Urinary bladder (tissue), 4 donors: ENCODE data around the gene FEZF2. TPM values are rescaled to one million over a fixed set of nuclear protein-coding genes. Genes with fewer than 3 reads are reported as not detected.

Source experiments
- DNase-seq: peaks from one replicate; pipeline ENCODE4 v3.0.0-alpha.2; 2015; ENCODE audit errors: extremely low spot score
- H3K27ac ChIP-seq: one replicate; pipeline ENCODE4 v1.5.1; 2013; ENCODE audit warnings: low read depth, mild to moderate bottlenecking, moderate library complexity
- H3K36me3 ChIP-seq: one replicate; pipeline ENCODE4 v1.6.1; 2013; ENCODE audit warnings: mild to moderate bottlenecking, moderate library complexity; ENCODE audit not compliant: insufficient read depth
- H3K4me1 ChIP-seq: one replicate; pipeline ENCODE4 v1.6.1; 2013; ENCODE audit warnings: mild to moderate bottlenecking, moderate library complexity; ENCODE audit not compliant: insufficient read depth
- H3K4me3 ChIP-seq: one replicate; pipeline ENCODE4 v1.5.1; 2013; ENCODE audit warnings: low read depth, low read length
- WGBS: extraction: QIAGEN DNeasy Blood & Tissue Kit; methylation state at CpG from one replicate; pipeline ENCODE4 v1.1.7; 2013; 5-methylcytosine and 5-hydroxymethylcytosine counted together
- polyA plus RNA-seq: library from polyadenylated mRNA; stranded (reverse); fragments of 200-250 nt; gene quantifications from one replicate; pipeline ENCODE4 v1.2.3, GENCODE V29; 2013
- total RNA-seq: library from RNA; depleted of rRNA; stranded (reverse); fragments of >200 nt; gene quantifications from one replicate; pipeline ENCODE4 v1.2.3, GENCODE V29; 2014
- donor health status: healthy with polysubstance abuse.
- donor health status: healthy.

Gene FEZF2
- total and polyA plus RNA-seq, 2 donors = not detected

- WGBS = 93% methylated on average over 3 of the region's 3 CpGs
- H3K4me1 ChIP-seq = no peaks in the 10 kb centered on the region
Measured at GRCh38 chr3:62335196-62335595, 38.2 kb downstream of the FEZF2 start.

GRCh38 chr3:62332835-62333244, 40.5 kb downstream of the FEZF2 start:
- Histone ChIP-seq H3K36me3 (no peaks in the 10 kb centered on the region), H3K4me1 (no peaks in the 10 kb centered on the region), H3K27ac (no peak overlapping the region), H3K4me3 (no peak overlapping the region)
- DNase-seq = peak; percentile 8
- WGBS = 61% methylated on average over 2 of the region's 2 CpGs

More at GRCh38 chr3:62335196-62335595, 38.2 kb downstream of the FEZF2 start:
- H3K36me3 ChIP-seq = no peaks in the 10 kb centered on the region
- H3K4me3 ChIP-seq = no peak overlapping the region
- H3K27ac ChIP-seq = no peak overlapping the region
- no peak for DNase-seq

GRCh38 chr3:62332017-62332416, 41.3 kb downstream of the FEZF2 start:
- no peak overlapping the region for H3K4me3 ChIP-seq
- no peak overlapping the region for H3K27ac ChIP-seq
- no peak for DNase-seq
- WGBS = 70% methylated on average over 1 of the region's 1 CpG
- no peaks in the 10 kb centered on the region for H3K4me1 ChIP-seq
- no peaks in the 10 kb centered on the region for H3K36me3 ChIP-seq

- H3K4me3 ChIP-seq = no peak overlapping the region
- 92% methylated on average over 5 of the region's 5 CpGs for WGBS
- no peaks in the 10 kb centered on the region for H3K36me3 ChIP-seq
- no peak for DNase-seq
- no peaks in the 10 kb centered on the region for H3K4me1 ChIP-seq
- H3K27ac ChIP-seq = no peak overlapping the region
Measured at GRCh38 chr3:62329971-62330370, 43.4 kb downstream of the FEZF2 start.

- Histone ChIP-seq H3K27ac (no peak overlapping the region), H3K4me1 (no peaks in the 10 kb centered on the region), H3K36me3 (no peaks in the 10 kb centered on the region), H3K4me3 (no peak overlapping the region)
- no peak for DNase-seq
- 88% methylated on average over 8 of the region's 8 CpGs for WGBS
Measured at GRCh38 chr3:62325896-62326295, 47.5 kb downstream of the FEZF2 start.

GRCh38 chr3:62323241-62323640, 50.1 kb downstream of the FEZF2 start:
- Histone ChIP-seq H3K4me3 (no peak overlapping the region), H3K4me1 (no peaks in the 10 kb centered on the region), H3K36me3 (no peaks in the 10 kb centered on the region), H3K27ac (no peak overlapping the region)
- WGBS = 95% methylated on average over 1 of the region's 1 CpG
- no peak for DNase-seq
